ENCODE results near the gene MYBPH. TPM values are rescaled to one million over a fixed set of nuclear protein-coding genes. Genes with fewer than 3 reads are reported as not detected.

MYBPH gene
- total and polyA plus RNA-seq, 2 donors (not counting 3 experiments of a cell fraction or from before 2014, with no cell fraction given) = not detected

- TF ChIP-seq GATA2 (IDR thresholded peaks at IDR 0.05; ENCODE audit: insufficient read depth, insufficient read length, low read depth, low read length) (no peak), POLR2AphosphoS5 (IDR thresholded peaks at IDR 0.05; ENCODE audit: insufficient read depth, low read depth, low read length) (no peak), JUN (IDR thresholded peaks at IDR 0.05; ENCODE audit: borderline replicate concordance, insufficient read depth, insufficient read length, low read depth) (no peak), MAX (IDR thresholded peaks at IDR 0.05; ENCODE audit: insufficient read depth, insufficient read length) (no peak), FOS (IDR thresholded peaks at IDR 0.05; ENCODE audit: borderline replicate concordance, insufficient read depth, low read length) (no peak), EZH2 (IDR thresholded peaks at IDR 0.05; ENCODE audit: borderline replicate concordance, low read depth, low read length, severe bottlenecking) (no peak), POLR2A (IDR thresholded peaks at IDR 0.05; ENCODE audit: low read depth, low read length) (no peak), CTCF (IDR thresholded peaks at IDR 0.05; ENCODE audit: extremely low read depth in 1 of 2, insufficient read depth in 1 of 2, low read depth in 1 of 2, low read length in 2 of 2) (no peak), MYC (IDR thresholded peaks at IDR 0.05; ENCODE audit: low read depth, low read length) (no peak)
- BruUV-seq (replicated peaks) = no TSS peak
- DNase-seq (ENCODE audit: low read depth, low spot score) (no peak), FAIRE-seq (no peak)
- intact Hi-C loops (cut with micrococcal nuclease) = no loop called here
- H3K27ac ChIP-seq (ENCODE audit: insufficient read depth, low read depth, low read length) = no peak within 1 kb of the TSS
- ChIA-PET POLR2A (no interaction called here), CTCF (interaction anchor here (1.2 to 1.3 kb wide), 2 partner anchors 8 to 18 kb away, joined by 3 to 4 read pairs; no protein-coding TSS in a partner anchor)
- no peaks in the 10 kb centered on the region for H3K79me2 ChIP-seq (ENCODE audit: control insufficient read depth, insufficient read depth, low read length)
- H3K9me1 ChIP-seq (replicated peaks; ENCODE audit: control insufficient read depth, extremely low read depth, insufficient read depth, low read length) = no peaks in the 10 kb centered on the region
- H3K27me3 ChIP-seq (ENCODE audit: control insufficient read depth in 2 of 2, insufficient read depth in 2 of 2, low read length in 2 of 2) = peaks cover 15 to 17% of the 10 kb centered on the region in 2 experiments
- H3K36me3 ChIP-seq (ENCODE audit: control insufficient read depth in 2 of 2, extremely low read depth in 1 of 2, insufficient read depth in 2 of 2, low read length in 2 of 2) = no peaks in the 10 kb centered on the region
- no peaks in the 10 kb centered on the region for H3K4me1 ChIP-seq (ENCODE audit: control insufficient read depth, extremely low read depth, insufficient read depth, low read length)
- no peak within 1 kb of the TSS for H3K4me3 ChIP-seq (replicated peaks in 1 of 3; ENCODE audit: insufficient read depth in 1 of 3, low read depth in 1 of 3, low read length in 3 of 3)
- H2AFZ ChIP-seq (ENCODE audit: low read depth, low read length) = no peak within 1 kb of the TSS
- no peaks in the 10 kb centered on the region for H3K9me3 ChIP-seq (replicated peaks; ENCODE audit: control insufficient read depth, insufficient read depth, low read length)
- no peaks in the 10 kb centered on the region for H4K20me1 ChIP-seq (replicated peaks; ENCODE audit: control insufficient read depth, extremely low read depth, insufficient read depth, low read length)
- no peak within 1 kb of the TSS for H3K9ac ChIP-seq (replicated peaks; ENCODE audit: extremely low read depth, insufficient read depth, low read length)
- no peak within 1 kb of the TSS for H3K4me2 ChIP-seq (ENCODE audit: insufficient read depth, low read length)
- dilution Hi-C loops (cut with MboI; ENCODE audit: extremely low pct_ligation_motif_present, low sequenced_read_pairs) = no loop called here
Measured at GRCh38 chr1:203186446-203187303, 11.0 kb upstream of the MYBPH start, which contains the start of gene CHI3L1. Gene CHI3L1, minus strand, starts transcription at chr1:203186704. Its CDS starts 81 bp downstream, at chr1:203186623.

Measured in endothelial cell of umbilical vein (primary cell).